ENCODE data around the gene ALB.

DNA sequence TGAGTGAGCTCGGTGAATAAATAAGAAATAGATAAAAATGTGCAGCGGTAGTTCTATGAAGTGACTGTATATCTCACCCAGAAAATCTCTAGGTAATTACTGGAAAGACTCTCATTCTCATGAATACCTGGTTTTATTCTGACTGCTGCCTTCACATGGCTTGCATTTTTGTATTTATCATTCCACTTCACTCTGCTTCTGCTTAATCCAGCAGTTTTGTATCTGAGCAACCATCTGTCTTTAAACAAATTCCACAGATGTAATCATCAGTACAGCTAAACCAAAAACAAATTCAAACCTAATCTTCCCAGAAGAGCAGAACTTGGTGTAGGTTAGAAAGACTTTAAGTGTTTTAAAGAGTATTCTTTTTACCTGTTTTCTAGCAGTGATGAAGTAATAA, 11.2 kb upstream of the ALB start:
- TF ChIP-seq POLR2A (IDR thresholded peaks at IDR 0.05; ENCODE audit: control extremely low read depth in 1 of 2, low read depth in 2 of 2, low read length in 2 of 2), result no peak
- no peak for TF ChIP-seq SUZ12 (IDR thresholded peaks at IDR 0.05; ENCODE audit: low read length)
- no peak for TF ChIP-seq RFX5 (IDR thresholded peaks at IDR 0.05; ENCODE audit: borderline replicate concordance, low read depth, low read length)
- TF ChIP-seq, protein P1, sequence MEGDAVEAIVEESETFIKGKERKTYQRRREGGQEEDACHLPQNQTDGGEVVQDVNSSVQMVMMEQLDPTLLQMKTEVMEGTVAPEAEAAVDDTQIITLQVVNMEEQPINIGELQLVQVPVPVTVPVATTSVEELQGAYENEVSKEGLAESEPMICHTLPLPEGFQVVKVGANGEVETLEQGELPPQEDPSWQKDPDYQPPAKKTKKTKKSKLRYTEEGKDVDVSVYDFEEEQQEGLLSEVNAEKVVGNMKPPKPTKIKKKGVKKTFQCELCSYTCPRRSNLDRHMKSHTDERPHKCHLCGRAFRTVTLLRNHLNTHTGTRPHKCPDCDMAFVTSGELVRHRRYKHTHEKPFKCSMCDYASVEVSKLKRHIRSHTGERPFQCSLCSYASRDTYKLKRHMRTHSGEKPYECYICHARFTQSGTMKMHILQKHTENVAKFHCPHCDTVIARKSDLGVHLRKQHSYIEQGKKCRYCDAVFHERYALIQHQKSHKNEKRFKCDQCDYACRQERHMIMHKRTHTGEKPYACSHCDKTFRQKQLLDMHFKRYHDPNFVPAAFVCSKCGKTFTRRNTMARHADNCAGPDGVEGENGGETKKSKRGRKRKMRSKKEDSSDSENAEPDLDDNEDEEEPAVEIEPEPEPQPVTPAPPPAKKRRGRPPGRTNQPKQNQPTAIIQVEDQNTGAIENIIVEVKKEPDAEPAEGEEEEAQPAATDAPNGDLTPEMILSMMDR (IDR thresholded peaks at IDR 0.05; ENCODE audit: control extremely low read depth in 1 of 3, insufficient read depth in 1 of 3, low read depth in 1 of 3, low read length in 3 of 3), result no peak
- no peak for TF ChIP-seq ZNF274 (IDR thresholded peaks at IDR 0.05; ENCODE audit: borderline replicate concordance, extremely low read depth, low read length)
- no peak for TF ChIP-seq EP300 (IDR thresholded peaks at IDR 0.05; ENCODE audit: borderline replicate concordance in 1 of 2, low read depth in 2 of 2, low read length in 2 of 2)
- TF ChIP-seq YY1 (IDR thresholded peaks at IDR 0.05; ENCODE audit: low read depth, low read length), result no peak
- no peak for TF ChIP-seq RBBP5 (IDR thresholded peaks at IDR 0.05; ENCODE audit: borderline replicate concordance, low read depth, low read length)
- TF ChIP-seq SP1 (IDR thresholded peaks at IDR 0.05; ENCODE audit: low read depth, low read length), result no peak
- TF ChIP-seq, protein P2, sequence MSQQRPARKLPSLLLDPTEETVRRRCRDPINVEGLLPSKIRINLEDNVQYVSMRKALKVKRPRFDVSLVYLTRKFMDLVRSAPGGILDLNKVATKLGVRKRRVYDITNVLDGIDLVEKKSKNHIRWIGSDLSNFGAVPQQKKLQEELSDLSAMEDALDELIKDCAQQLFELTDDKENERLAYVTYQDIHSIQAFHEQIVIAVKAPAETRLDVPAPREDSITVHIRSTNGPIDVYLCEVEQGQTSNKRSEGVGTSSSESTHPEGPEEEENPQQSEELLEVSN (IDR thresholded peaks at IDR 0.05), result no peak
- no peak for TF ChIP-seq CHD1 (IDR thresholded peaks at IDR 0.05; ENCODE audit: low read depth, low read length)

Data from H1 (cell line).